Suppressor macrophage (primary cell): ENCODE results near the gene ZNF471.
A peak's percentile ranks its signal among the peaks of the same experiment; 100 is the strongest.

Source experiments
- DNase-seq, 4 experiments: peaks; one replicate each; pipeline ENCODE4 v3.0.0-alpha.2; 2020 to 2022
- total RNA-seq, 17 experiments: gene quantifications; one replicate each; lab custom pipeline; 2026; ENCODE audit warnings: mixed read lengths in 6 of 17, inconsistent platforms in 3 of 17; lab: John Stamatoyannopoulos, UW

The ZNF471 gene
- total RNA-seq: 0.78 to 6.2 (median 3.1) reads per million in 17 experiments

DNA sequence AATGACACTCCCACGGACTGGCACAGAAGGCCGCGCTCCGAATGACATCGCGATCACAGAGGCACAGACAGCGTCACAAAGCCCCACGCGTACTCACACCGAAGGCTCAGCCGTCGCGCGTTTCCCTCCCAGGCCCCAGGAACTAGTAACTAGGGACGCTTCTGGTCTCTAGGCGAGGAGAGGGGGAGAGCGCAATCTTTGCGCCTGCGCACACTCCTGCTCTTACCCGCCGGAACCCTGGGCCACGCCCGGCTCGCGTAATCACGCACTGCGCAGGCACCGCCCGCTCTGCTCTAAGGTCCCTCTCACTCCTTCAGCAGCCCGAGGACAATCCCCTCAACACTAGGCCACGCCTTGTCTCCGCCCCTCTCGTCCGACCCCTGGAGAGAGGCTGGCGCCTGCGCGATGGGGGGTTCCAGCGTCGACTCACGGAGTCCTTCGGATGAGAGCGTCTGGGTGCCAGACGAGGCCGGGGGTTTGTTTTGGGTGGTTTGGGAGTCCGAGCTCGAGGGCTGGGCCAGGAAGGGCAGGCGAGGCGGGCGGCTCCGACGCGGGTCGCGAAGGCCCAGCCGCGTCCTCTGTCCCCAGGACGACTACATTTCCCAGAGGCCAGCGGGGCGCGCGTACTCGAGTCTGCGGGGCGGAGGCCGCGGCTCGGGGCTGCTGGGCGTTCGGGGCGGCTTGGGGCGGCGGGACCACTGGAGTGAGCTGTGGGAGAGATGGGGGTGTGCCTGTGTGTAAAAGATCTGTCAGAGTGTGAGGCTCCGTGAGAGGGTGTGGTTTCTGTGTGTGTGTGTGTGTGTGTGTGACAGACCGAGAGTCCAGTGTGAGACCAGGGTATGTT, at the start of gene ZNF471:
TSS of gene ZNF471 (plus strand) at position 410 of the 844 bp plus-strand sequence. CDS start 3,717 bp downstream, outside the sequence.
- DNase-seq: peak; percentile 97 to 99 (median 98)

DNA sequence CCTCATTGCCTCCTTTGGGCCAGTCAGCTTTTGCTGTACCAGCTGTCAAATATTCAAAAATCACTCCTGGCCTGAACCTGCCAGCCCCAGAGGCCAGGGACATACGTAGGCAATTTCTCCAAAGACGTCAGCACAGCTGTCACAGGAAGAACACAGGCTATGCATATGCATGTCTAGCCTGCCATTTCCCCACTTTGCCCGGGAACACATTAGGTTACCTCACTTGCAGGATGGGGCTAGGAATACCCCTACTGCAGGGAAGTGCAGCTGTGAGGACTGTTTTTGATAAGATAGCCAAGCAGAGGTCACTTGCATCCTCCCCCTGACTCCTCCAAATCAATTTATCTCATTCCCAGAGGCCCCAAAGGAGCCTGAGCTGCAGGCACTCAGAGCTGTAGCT, 33.3 kb upstream of the ZNF471 start:
- no peak for DNase-seq

GRCh38 chr19:56476093-56476492, 31.6 kb upstream of the ZNF471 start:
- DNase-seq: no peak

- DNase-seq: peak; percentile 8 to 61 (median 21)
Measured at GRCh38 chr19:56476651-56477428, 30.8 kb upstream of the ZNF471 start, which contains the start of gene ZNF667. ZNF667 (minus strand) TSS chr19:56477345; CDS start chr19:56462370, 14,975 bp downstream.

DNA sequence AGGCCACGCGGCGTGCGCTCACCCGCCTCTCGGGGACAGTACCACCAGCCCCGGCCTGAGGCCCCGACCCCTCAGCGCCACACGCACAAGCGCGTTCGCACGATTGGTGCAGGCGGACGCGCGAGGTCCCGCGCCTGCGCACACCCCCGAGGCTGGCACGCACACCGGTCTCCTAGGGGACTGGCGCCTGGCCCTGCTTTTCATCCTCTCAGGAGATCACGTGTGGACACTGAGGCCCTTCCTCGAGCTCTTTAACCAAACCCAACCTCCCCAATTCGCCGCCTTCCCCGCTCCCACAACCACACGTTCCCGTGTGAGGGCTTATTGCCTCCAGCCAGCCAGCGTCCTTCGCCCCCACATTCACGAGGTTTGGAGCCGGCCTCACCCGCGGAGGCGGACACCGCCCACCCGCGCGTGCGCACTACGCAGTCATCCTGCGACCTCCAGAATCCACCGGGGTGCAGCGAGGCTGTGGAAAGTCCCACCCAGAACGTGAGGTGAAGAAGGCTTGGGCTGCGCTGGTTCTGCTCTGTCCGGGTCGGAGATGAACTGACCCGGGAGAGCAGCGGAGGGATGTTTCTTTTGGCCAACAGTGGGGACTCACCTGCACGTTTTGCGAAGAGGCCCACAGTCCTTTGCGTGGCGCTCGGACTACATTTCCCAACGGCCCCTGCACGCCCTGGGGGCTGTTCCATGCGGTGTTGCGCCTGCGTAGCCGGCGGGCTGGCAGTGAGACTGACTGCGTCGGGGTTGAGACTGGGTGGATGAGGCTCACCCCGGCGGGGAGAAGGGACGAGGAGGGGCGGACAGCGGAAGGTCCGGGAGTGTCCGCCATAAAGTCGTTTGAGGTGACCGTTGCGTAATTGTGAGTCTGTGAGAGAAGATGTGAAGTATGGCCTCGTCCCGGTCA, 30.0 kb upstream of the ZNF471 start:
- peak; percentile 77 to 90 (median 85) for DNase-seq

DNA sequence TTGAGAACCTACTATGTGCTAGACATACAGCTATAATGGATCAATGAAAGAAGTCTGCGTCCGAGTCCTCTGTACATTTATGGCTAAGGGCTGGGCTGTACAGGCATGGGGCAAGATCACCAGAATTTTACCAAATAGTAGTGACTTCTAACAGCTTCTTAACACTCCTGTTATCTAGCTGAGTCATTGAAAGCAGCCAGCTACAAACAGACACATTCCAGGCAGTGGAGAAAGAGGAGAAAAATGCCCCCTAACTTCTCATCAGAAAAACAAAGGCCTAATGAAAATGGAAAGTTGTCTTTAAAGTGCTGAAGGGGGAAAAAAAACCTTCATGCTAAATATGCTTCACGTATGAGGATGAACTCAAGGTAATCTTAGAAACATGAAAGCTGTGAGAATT, 16.3 kb upstream of the ZNF471 start:
- no peak for DNase-seq

- DNase-seq: no peak
Measured at GRCh38 chr19:56504581-56504980, 3.1 kb upstream of the ZNF471 start.

DNA sequence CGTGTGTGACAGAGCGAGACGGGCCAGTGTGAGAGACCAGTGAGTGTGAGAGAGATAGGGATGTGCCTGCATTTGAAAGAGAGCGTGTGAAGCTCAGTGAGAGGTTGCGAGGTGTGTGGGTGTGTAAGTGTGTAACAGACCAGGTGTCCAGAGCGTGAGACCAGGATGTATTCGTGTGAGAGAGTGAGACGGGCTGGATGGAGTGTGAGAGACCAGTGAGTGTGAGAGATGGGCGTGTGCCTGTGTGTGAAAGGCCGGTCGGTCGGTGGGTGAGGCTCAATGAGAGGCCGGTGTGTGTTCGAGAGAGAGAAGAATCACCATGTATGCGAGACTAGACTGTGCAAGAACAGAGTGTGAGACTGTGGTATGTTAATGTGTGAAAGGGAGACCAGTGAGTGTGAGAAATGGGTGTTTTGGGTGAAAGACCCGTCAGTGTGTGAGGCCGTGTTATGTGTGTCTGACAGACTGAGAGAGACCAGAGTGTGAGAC, 679 bp downstream of the ZNF471 start:
- no peak for DNase-seq

DNA sequence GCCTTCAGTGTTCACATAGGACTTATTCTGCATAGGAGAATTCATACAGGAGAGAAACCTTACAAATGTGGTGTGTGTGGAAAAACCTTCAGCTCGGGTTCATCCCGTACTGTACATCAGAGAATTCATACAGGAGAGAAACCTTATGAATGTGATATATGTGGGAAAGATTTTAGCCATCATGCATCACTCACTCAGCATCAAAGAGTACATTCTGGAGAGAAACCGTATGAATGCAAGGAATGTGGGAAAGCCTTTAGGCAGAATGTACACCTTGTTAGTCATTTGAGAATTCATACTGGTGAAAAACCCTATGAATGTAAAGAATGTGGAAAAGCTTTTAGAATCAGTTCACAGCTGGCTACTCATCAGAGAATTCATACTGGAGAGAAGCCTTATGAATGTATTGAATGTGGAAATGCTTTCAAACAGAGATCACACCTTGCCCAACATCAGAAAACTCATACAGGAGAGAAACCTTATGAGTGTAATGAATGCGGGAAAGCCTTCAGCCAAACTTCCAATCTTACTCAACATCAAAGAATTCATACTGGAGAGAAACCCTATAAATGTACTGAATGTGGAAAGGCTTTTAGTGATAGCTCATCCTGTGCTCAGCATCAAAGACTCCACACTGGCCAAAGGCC, 17.7 kb downstream of the ZNF471 start:
- DNase-seq: no peak

DNA sequence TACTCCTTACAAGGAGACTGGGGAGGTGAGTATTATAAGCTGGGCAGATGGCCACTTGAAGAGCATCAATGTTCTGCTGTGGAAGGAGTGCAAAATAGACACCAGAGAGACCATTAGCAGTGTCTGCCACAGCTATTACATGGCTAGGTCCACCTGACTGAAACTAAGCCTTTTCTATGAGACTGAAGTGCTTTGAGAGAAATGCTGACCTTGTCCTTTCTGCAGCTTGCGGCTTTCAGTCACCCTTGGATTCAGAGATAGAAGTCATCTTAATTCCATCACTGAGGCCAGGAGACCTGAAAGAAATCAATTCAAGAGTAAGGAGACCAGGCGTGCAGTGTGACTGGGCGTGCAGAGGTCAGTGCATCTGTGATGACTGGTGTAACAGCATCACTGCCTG, 29.8 kb downstream of the ZNF471 start:
- no peak for DNase-seq

GRCh38 chr19:56538254-56538760, 30.7 kb downstream of the ZNF471 start:
- DNase-seq: peak; percentile 91 to 96 (median 94)

GRCh38 chr19:56538761-56539263, 31.2 kb downstream of the ZNF471 start, which contains the start of gene ZFP28:
ZFP28 (plus strand) TSS chr19:56538948; CDS start chr19:56539019, 71 bp downstream.
- DNase-seq: no peak

DNA sequence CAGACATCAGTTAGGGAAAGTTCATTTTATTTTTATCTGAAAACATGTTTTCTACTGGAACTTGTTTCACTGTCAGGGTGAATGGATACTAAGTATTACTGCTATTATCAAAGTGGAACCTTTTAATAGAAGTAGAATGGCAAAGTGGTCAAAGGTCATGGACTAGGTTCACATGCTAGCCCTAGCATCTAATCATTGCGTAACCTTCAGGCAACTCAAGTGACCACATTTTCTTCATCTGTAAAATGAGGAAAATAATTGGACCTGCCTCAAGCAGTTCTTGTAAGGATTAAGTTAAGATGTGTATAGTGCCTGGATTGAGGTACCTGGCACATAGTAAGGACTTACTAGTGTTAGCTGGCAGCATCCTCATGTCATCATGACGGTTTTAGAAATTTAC, 36.1 kb downstream of the ZNF471 start:
- no peak for DNase-seq

GRCh38 chr19:56547535-56547934, 39.9 kb downstream of the ZNF471 start:
- no peak for DNase-seq

- DNase-seq: no peak
Measured at GRCh38 chr19:56554272-56554869, 46.7 kb downstream of the ZNF471 start.

DNA sequence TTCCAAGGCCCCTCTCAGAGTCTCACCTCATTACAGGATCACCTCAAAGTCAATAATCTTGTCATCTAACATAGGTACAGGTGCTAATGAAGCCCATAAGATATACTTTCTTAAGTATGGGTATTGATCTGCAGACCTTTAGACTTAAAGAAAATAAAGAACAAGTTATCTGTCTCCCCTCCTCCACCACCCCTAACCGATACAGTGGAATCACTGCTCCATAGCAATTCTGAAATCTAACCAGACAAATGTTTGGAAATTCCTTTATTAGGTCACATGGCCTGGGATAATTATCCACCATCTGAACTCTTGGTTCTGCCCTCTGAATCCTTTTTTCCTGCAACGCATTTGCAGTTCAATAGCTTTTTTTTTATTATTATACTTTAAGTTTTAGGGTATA, 55.1 kb downstream of the ZNF471 start:
- no peak for DNase-seq

DNA sequence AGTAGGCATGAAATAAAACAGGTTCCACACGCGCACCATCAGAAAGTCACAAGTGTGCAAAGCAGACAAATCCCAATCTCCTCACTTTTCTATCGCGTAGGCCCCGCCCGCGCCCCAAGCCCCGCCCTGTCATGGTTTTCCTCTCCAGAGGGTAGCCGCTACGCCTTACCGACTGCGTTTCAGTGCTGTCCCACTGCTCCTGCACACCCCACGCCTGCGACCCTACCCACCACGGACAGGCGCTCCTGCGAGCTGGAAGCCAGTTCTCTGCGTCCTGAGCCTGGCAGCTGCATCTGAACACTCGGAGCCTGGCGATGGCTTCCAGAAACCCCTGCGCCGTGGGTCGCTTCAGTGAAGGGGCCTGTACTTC, 59.2 kb downstream of the ZNF471 start:
- DNase-seq: peak; percentile 38 to 63 (median 52)

DNA sequence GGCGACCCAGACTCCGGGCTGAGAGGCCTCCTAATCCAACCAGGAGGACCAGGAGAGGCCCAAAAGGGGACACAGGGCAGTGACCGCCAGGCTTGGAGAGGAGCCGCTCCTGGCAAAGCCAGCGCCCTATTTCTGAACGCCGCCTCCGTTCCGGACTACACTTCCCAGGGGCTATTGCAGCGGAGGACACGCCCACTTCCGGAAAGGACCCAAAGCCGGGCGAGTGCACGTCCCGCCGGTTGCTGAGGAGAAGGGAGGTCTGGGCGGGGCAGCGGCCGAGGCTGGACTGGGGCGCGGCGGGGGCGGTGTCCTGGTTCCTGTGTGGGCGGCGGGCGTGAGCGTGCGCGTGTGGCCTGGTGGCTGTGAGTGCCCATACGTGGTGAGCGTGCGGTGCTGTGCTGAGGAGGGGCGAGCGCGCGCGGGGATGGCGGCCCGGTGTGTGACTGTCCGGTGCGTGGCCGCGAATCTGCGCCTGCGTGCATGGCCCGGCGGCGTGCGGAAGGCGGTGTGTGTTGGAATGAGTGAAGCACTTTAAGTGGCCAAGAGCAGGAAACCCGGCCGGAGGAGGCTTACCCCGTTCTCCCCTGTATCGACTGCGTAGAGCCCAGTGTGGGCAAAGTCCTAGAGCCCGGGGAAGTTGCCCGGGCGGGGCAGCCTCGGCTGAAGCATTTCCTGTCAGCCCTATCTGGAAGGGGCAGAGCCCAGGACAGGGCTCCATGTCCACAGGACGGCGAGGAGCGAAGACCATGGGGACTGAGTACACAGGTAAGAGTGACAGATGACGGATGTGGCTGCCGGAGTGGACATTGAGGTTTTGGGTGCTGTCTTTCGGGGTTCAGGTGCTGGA, 59.8 kb downstream of the ZNF471 start, which contains the start of gene ZNF470:
TSS of gene ZNF470 (plus strand) at position 195 of the 847 bp plus-strand sequence. CDS start 2,844 bp downstream, outside the sequence.
- DNase-seq: peak; percentile 90 to 98 (median 96)

DNA sequence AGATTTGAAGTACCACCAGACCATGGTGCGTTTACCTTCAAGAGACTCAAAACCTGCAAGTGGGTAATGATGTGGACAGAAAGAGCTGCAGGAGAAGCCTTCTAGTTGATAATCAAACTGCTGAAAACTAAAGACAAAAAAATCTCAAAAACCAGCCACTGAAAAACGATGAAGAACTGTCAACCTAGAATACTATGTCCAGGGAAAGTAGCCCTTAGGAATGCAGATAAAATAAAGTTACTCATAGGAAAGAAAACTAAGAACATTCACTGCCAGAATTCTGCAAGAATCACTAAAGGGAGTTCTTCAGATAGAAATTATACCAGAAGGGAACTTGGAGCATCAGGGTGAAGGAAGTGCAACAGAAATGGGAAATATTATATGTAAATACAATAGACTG, 64.9 kb downstream of the ZNF471 start:
- no peak for DNase-seq

DNA sequence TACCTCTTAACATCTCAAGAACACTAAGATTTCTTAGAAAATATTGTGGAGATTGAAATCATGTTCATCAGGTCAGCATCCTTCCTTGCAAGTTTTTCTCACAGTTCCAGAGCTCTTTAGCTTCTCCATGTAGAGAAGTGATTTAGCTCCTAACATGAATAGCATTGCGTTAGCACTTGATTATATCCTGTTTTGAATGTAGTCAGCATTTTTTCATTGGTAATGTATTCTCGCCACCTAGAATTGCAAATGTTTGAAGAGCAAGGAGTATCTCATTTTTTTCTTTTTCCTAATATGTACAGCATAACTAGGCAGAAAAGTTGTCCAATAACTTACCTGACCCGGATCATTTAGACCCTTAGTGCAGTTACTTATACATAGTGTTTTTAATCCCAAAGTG, 66.3 kb downstream of the ZNF471 start:
- DNase-seq: no peak
